ENCODE measurements around the gene RBBP5. TPM values are rescaled to one million over a fixed set of nuclear protein-coding genes. Genes with fewer than 3 reads are reported as not detected.

RBBP5 gene
- polyA plus RNA-seq, 3 donors = 4.9 to 10.2 (median 8.1) TPM

- no peak overlapping the region for H3K4me3 ChIP-seq (replicated peaks in 1 of 3; ENCODE audit: low read depth in 2 of 3, low read length in 3 of 3)
- Mint-ChIP-seq H3K9me3 (no peaks in the 10 kb centered on the region), H3K4me3 (no peak overlapping the region), H3K27me3 (ENCODE audit: low read depth in 3 of 3) (peaks cover 3 to 7% (median 7%) of the 10 kb centered on the region in 3 donors), H3K4me1 (no peaks in the 10 kb centered on the region), H3K36me3 (no peaks in the 10 kb centered on the region), H3K27ac (no peak overlapping the region)
- H4K20me1 ChIP-seq (ENCODE audit: insufficient read depth, low read length) = no peaks in the 10 kb centered on the region
- no peak overlapping the region for H3K4me2 ChIP-seq (replicated peaks; ENCODE audit: extremely low read depth, low read length, poor library complexity, severe bottlenecking)
- no peak overlapping the region for H2AFZ ChIP-seq (ENCODE audit: insufficient read depth, low read depth, low read length, poor library complexity, severe bottlenecking)
- intact Hi-C loops (cut with micrococcal nuclease) = no loop called here
- WGBS (ENCODE audit: insufficient coverage) = 94% methylated on average over 2 of the region's 5 CpGs
- H3K79me2 ChIP-seq (ENCODE audit: insufficient read depth, low read length) = no peaks in the 10 kb centered on the region
- no peak for TF ChIP-seq CTCF (IDR thresholded peaks at IDR 0.05)
- no peaks in the 10 kb centered on the region for H3K9me3 ChIP-seq (replicated peaks in 1 of 2; ENCODE audit: control insufficient read depth in 1 of 2, insufficient read depth in 1 of 2, low read length in 2 of 2)
- H3K9ac ChIP-seq (ENCODE audit: insufficient read depth, low read length, poor library complexity, severe bottlenecking) = no peak overlapping the region
- no peaks in the 10 kb centered on the region for H3K4me1 ChIP-seq (ENCODE audit: control insufficient read depth in 1 of 2, insufficient read depth in 2 of 2, low read length in 2 of 2)
- no peak for DNase-seq
- no peaks in the 10 kb centered on the region for H3K27me3 ChIP-seq (ENCODE audit: control insufficient read depth in 2 of 2, insufficient read depth in 2 of 2, low read length in 2 of 2)
- H3K27ac ChIP-seq (ENCODE audit: low read depth in 1 of 2, low read length in 2 of 2) = no peak overlapping the region
- no peaks in the 10 kb centered on the region for H3K36me3 ChIP-seq (replicated peaks in 1 of 2; ENCODE audit: control insufficient read depth in 1 of 2, insufficient read depth in 2 of 2, low read length in 2 of 2)
These were observed 68.5 kb downstream of the RBBP5 start for GRCh38 chr1:205053296-205053695.

- no peaks in the 10 kb centered on the region for H3K36me3 ChIP-seq (replicated peaks in 1 of 2; ENCODE audit: control insufficient read depth in 1 of 2, insufficient read depth in 2 of 2, low read length in 2 of 2)
- Mint-ChIP-seq H3K27ac (no peak overlapping the region), H3K36me3 (no peaks in the 10 kb centered on the region), H3K4me3 (no peak overlapping the region), H3K27me3 (ENCODE audit: low read depth in 3 of 3) (peaks cover 3 to 8% (median 7%) of the 10 kb centered on the region in 3 donors), H3K4me1 (no peaks in the 10 kb centered on the region), H3K9me3 (no peaks in the 10 kb centered on the region)
- no peak overlapping the region for H3K4me2 ChIP-seq (replicated peaks; ENCODE audit: extremely low read depth, low read length, poor library complexity, severe bottlenecking)
- no peaks in the 10 kb centered on the region for H4K20me1 ChIP-seq (ENCODE audit: insufficient read depth, low read length)
- H3K9ac ChIP-seq (ENCODE audit: insufficient read depth, low read length, poor library complexity, severe bottlenecking) = no peak overlapping the region
- no peak overlapping the region for H3K27ac ChIP-seq (ENCODE audit: low read depth in 1 of 2, low read length in 2 of 2)
- DNase-seq = no peak
- H3K4me3 ChIP-seq (replicated peaks in 1 of 3; ENCODE audit: low read depth in 2 of 3, low read length in 3 of 3) = no peak overlapping the region
- WGBS (ENCODE audit: insufficient coverage) = 88% methylated on average over 8 of the region's 11 CpGs
- H3K9me3 ChIP-seq (replicated peaks in 1 of 2; ENCODE audit: control insufficient read depth in 1 of 2, insufficient read depth in 1 of 2, low read length in 2 of 2) = no peaks in the 10 kb centered on the region
- H3K27me3 ChIP-seq (ENCODE audit: control insufficient read depth in 2 of 2, insufficient read depth in 2 of 2, low read length in 2 of 2) = no peaks in the 10 kb centered on the region
- H3K79me2 ChIP-seq (ENCODE audit: insufficient read depth, low read length) = no peaks in the 10 kb centered on the region
- intact Hi-C loops (cut with micrococcal nuclease) = no loop called here
- no peak overlapping the region for H2AFZ ChIP-seq (ENCODE audit: insufficient read depth, low read depth, low read length, poor library complexity, severe bottlenecking)
- no peak for TF ChIP-seq CTCF (IDR thresholded peaks at IDR 0.05)
- H3K4me1 ChIP-seq (ENCODE audit: control insufficient read depth in 1 of 2, insufficient read depth in 2 of 2, low read length in 2 of 2) = no peaks in the 10 kb centered on the region
These were observed 69.1 kb downstream of the RBBP5 start for GRCh38 chr1:205052690-205053089.

All from CD14-positive monocyte (primary cell).